Ishikawa (cell line): ENCODE data around the gene ANKRD11.

ENCODE experiments used
- EGR1 ChIP-seq: IDR thresholded peaks from 2 replicates; pipeline ENCODE4 v1.6.1; 2012
- TEAD4 ChIP-seq: IDR thresholded peaks from 2 replicates; pipeline ENCODE4 v1.6.1; 2012

GRCh38 chr16:89392881-89393737 lies 97.3 kb downstream of the ANKRD11 start:
- TF ChIP-seq TEAD4 (no peak), EGR1 (no peak)
